GF-D8 (cell line): ENCODE measurements around the gene KIAA0408.
"Not testable (repeated sequence)": the region's sequence is repeated elsewhere in the genome, so short reads cannot be mapped to it uniquely, and the experiment has no call there.

ENCODE experiments used
- DNase-seq: peaks from one replicate; lab custom pipeline; 2025; lab: John Stamatoyannopoulos, UW

Gene KIAA0408

DNA sequence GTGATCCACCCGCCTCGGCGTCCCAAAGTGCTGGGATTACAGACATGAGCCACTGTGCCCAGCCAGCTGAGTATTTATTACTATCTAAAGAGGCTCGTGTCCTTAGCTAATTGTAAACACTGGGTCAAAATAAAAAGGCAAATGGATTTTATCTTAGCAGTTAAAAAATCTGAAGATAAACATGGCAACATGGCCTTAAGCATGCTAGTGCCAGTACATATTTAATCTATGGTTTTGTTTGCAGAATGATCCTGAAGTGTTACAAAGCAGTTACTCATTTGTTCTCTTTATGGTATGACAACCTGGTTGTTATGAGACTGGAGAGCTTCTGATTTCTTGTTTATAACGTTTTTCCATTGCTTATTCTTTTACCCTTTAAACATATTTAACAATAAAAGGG, 3.9 kb upstream of the KIAA0408 start:
- DNase-seq = no peak

- DNase-seq = no peak
Observed at GRCh38 chr6:127462376-127462775, 3.2 kb upstream of the KIAA0408 start.

- peak; percentile 30 for DNase-seq
Observed at GRCh38 chr6:127460465-127460864, 1.3 kb upstream of the KIAA0408 start.

- no peak for DNase-seq
Observed at GRCh38 chr6:127458817-127459216, 372 bp downstream of the KIAA0408 start.

DNA sequence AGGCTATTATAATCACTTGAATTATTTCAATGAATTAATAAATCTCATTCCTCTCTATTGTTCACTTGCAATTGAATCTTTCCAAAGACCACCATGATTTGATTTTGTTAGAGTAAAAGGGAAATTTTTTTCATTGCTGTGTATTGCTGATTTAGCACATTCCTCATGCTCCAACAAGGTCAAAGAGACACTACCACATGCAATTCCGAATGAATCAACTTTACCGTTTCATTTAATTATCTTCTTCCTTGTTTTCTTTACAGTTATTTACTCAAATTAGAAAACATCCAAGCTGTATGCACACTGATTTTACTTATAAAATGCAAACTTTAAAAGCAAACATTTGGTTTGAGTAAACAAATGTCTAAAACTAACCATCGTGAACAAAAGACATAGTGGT, 967 bp downstream of the KIAA0408 start:
- DNase-seq = no peak

- peak; percentile 88 for DNase-seq
Observed at GRCh38 chr6:127457456-127458064, 1.6 kb downstream of the KIAA0408 start.

- DNase-seq = no peak
Observed at GRCh38 chr6:127456465-127456864, 2.7 kb downstream of the KIAA0408 start.

DNA sequence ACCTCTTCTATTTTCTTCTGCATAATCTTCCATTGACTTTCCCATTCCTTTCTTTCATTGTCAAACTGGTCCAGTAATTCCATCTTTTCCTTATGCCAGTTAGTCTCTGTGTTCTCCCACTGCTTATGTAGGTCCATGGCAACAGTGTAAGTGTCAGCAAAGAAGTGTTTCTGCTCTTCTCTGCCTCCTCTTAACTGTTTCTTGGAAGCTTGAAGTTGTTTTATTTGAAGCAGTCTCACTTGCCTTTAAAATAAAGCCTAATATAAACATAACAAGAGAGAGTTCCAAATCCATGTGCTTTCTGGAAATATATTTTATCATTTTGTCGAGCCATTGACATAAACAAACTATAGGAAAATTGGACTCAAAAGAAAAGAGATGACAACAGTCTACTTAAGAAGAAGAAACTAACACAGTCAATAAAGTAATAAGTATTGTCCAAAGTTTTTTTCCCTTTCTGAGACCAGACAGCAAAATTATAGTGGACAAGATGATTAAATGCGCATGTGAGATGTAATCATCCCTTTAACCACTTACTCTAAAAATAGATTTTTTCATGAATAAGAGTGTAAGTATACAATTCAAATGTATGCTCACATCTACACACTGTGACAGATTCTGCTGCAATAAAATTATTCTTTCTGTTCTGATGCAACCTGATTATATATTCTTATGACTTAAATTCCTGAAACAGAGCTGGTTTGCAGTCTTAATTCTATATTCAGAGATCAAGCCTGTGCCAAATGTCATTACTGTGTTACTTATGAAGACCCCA, 5.2 kb downstream of the KIAA0408 start:
- DNase-seq = no peak

DNA sequence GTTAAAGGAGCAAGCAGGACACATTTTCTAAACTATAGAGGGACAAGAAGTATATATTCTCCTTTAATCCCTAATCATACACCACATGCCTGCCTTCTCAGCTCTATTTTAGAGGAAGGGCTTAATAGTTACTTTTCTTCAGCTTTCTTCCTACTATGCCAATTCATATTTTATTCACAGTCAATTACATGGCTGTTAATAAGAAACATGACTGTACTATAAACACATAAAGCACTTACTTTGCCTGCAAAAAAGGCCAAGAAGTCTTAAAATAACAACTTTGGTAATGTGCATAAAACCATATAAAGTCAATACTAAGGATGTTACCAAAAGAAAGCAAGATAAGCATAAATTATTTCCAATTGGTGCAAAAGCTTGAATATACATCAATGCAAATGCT, 6.4 kb downstream of the KIAA0408 start:
- no peak for DNase-seq

DNA sequence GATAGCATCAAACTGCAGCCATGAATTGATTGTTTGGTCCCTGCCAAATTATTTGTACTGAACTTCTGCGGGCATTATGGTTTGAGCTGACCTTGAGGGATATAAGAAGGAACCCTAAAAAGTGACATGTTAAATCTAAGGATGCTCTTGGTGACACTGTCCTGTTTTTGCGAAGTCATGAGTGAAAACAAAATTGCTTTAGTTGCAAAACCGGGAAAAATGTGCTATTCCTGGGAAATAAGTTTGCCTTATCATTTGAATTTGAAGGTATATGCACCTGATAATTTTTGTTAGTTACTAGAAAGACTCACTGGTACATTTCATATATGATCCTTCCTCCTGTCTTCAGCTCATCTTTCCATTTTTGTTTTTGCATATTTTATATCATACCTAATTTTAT, 7.8 kb downstream of the KIAA0408 start:
- no peak for DNase-seq

GRCh38 chr6:127447780-127448179, 11.4 kb downstream of the KIAA0408 start:
- DNase-seq = no peak

- no peak for DNase-seq
Observed at GRCh38 chr6:127446356-127446755, 12.8 kb downstream of the KIAA0408 start.

DNA sequence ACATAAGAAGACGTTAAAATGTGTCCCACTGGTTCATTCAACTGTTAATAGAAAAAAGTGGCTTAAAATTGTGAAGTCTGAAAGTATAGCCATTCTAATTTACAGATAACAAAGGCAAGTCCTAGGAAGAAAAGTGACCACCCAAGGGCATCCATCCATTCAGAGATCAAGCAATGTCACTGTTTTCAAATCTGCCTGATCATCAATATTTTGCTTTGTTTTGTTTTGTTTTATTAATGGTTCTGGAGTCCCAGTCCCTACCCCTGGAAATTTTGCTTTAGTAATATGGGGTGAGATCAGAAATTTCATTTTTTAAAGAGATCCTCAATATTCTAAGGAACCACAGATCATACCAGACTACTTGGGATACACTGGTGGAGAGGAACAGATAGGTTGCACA, 17.3 kb downstream of the KIAA0408 start:
- no peak for DNase-seq

DNA sequence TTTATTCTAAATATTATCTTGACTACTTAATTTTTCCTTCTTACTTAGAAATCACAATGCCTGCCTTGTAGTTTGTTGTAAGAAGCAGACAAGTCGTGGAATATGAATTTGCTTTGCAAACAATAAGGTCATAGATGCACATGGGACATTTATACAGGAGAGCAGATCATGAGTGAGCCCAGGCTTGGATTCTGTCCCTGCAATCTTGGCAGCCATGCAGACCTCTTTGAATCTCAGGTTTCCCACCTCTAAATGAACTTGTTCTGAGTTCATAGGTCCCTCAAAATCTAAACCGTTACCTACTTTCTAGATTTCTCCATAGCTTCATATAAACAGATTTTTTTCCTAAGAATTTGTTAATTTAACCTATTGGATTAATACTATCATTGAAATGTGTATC, 19.5 kb downstream of the KIAA0408 start:
- DNase-seq = no peak

DNA sequence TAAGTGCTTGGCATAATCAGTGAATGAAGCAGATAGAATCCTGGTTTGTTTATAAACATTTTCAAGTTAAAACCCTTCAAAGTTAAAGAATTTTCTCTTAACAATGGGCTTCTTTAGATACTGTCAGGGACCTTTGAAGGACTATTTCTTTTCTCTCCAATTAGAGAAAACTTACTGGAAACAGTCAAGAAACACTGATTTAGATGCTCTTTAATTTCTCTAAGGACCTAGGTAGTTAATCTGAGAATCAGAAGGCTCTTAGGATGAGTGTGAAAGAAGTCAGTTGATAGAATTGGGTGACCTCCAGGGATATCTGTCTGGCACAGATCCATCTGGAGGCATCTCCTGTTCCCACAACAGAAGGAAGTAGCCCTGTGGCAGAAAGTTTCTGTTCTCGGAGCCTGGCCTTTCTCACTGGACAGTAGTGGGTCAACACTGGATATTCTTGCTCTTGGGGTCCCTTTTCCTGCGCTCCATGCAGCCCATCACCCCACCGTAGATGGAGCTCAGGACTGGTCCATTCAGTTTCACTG, 22.5 kb downstream of the KIAA0408 start:
- no peak for DNase-seq

DNA sequence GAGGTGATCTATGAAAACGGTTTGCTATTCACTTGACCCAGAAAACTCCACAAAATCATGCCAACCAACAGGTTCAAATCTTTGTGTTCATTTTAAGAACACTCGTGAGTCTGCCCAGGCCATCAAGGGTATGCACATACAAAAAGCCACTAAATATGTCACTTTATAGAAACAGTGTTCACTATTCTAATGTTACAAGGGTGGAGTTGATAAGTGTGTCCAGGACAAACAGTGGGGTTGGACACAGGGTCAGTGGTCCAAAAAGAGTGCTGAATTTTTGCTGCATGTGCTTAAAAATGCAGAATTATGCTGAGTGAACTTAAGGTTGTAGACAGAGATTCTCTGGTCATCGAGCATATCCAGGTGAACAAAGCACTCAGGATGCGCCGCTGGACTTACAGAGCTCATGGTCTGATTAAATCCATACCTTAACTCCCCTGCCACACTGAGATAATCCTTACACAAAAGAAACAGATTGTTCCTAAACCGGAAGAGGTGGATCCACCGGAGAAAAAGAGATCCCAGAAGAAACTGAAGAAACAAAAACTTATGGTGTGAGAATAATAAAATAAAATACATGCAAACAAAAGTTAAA, 23.5 kb downstream of the KIAA0408 start:
- no peak for DNase-seq

- DNase-seq = no peak
Observed at GRCh38 chr6:127434651-127435050, 24.5 kb downstream of the KIAA0408 start.

DNA sequence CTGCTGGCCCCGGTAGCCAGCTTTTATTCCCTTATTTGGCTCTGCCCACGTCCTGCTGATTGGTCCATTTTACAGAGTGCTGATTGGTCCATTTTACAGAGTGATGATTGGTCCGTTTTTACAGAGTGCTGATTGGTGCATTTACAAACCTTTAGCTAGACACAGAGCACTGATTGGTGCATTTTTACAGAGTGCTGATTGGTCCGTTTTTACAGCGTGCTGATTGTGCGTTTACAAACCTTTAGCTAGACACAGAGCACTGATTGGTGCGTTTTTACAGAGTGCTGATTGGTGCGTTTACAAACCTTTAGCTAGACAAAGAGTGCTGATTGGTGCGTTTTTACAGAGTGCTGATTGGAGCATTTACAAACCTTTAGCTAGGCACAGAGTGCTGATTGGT, 30.6 kb downstream of the KIAA0408 start:
- not testable (repeated sequence) for DNase-seq

DNA sequence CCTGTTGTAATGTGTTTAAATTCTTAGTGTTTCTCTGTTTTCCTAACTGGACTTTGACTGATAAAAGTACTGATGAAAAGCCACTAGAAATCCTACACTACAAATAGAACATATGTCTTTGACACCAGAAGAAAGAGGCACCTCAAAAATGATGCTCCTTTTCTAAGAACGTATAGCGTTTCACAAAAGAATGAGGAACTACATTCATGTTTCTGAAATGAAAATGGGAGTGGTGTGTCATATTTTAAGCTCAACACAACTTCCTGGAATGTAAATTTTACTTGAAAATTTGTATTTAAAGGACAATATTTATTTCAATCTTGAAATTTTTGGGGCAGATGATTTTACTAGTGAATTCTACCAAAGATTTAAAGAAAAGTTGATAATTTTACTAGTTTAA, 35.3 kb downstream of the KIAA0408 start:
- no peak for DNase-seq

DNA sequence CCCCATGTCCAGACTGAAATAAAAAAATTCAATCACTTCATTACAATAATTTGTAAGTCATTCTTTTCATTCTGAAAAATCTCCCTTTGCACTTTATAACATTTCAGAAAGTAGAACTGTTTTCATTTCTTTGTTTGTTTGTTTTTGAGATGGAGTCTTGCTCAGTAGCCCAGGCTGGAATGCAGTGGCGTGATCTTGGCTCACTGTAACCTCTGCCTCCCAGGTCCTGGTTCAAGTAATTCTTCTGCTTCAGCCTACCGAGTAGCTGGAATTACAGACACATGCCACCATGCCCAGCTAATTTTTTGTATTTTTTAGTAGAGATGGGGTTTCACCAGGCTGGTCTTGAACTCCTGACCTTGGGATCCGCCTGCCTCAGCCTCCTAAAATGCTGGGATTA, 38.0 kb downstream of the KIAA0408 start:
- not testable (repeated sequence) for DNase-seq

GRCh38 chr6:127420556-127420955, 38.6 kb downstream of the KIAA0408 start:
- DNase-seq = peak; percentile 25

DNA sequence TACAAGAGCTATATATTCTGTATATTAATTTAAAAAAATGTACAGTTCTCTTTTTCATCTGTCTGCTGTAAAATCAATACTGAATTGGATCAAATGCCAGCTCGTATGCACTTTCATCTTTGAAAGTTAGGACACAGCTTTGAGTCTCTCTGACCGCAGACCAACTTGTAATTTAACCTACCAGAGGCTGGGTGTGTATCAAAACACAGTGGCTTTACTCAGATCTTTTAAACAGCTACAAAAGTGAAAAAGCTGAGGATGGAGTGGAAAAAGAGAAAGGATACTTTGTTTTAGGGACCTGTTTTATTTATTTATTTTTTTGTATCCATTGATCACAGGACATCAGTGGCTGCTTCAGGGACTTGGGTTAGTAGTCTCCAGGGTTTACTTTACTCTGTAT, 44.1 kb downstream of the KIAA0408 start:
- no peak for DNase-seq

- not testable (repeated sequence) for DNase-seq
Observed at GRCh38 chr6:127413123-127413522, 46.1 kb downstream of the KIAA0408 start.
